GM19468 (cell line): ENCODE results near the gene TRAPPC2B.

ENCODE experiments used
- ATAC-seq: cut with Tn5 transposase; IDR thresholded peaks from one replicate; pipeline ENCODE4 v1.9.1; 2021; ENCODE audit warnings: mild to moderate bottlenecking, moderate library complexity, moderate number of reproducible peaks; ENCODE audit not compliant: unreplicated experiment; ENCODE audit errors: extremely low read depth

The TRAPPC2B gene

DNA sequence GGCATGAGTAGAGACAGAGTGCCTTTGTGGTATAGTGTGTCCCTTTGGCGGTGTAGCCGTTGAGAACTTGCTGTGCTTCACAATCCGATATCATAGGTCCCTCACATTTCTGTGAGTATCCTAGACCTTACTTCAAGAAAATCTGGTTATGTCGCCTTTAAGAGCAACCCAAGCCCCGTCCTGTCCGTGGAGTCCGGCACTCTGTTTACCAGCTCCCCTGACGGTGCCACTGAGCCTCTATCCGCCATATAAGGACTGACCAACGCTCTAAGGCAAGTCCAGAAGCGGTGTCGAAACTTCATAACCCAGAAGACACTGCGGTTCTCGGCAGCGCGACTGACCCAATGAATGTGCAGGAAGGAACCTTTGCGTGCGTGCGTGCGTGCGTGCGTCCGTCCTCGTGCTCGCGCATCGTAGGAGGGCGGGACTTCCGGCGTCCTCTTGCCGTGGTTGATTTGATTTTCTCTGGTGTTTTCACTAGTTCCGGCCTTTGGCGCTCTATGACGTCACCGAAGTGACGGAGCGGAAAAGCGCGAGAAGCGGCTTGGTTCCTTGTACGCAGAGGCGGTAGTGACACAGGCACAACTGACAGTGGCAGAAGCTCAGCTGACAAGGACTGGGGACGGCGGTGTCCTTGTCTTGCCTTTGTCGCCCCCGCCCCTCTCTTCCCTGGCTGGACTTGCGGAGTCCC is at the start of gene TRAPPC2B, which contains the start of gene ZNF547:
TSS of gene TRAPPC2B (plus strand) at position 555 of the 691 bp plus-strand sequence. CDS start 1,283 bp downstream, outside the sequence.
TSS of gene ZNF547 (plus strand) at position 555 of the 691 bp plus-strand sequence. CDS start 5,005 bp downstream, outside the sequence.
- peak; percentile 83 for ATAC-seq

DNA sequence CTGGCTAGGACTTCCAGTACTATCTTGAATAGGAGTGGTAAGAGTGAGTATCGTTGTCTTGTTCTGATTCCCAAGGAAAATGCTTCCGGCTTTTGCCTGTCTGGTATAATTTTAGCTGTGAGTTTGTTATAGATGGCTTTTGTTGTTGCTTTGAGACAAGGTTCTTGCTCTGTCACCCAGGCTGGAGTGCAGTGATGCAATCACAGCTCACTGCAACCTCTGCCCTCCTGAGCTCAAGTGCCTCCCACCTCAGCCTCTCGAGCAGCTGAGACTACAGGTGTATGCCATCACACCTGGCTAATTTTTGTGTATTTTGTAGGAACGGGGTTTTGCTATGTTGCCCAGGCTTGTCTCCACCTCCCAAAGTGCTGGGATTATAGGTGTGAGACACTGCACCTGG is 49.2 kb upstream of the TRAPPC2B start:
- no peak for ATAC-seq

DNA sequence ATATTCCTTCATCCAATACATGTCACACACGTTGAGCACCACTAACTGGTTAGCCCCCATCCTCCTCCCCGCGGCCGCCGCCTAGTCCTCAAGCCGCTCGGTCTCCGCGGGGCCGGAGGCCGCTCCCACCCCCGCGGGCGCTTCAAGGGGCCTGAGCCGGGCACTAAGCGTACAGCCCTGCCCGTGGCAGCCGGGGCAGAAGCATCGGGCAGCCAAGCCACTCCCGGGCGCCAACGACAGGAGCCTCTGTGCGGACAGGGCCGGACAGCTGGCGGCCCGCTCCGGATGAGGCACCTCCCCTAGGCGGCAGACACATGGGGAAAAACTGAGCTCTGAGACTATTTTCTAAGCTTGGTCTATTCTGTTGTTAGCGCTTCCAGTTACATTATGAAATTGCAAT is 45.8 kb upstream of the TRAPPC2B start:
- ATAC-seq = no peak

DNA sequence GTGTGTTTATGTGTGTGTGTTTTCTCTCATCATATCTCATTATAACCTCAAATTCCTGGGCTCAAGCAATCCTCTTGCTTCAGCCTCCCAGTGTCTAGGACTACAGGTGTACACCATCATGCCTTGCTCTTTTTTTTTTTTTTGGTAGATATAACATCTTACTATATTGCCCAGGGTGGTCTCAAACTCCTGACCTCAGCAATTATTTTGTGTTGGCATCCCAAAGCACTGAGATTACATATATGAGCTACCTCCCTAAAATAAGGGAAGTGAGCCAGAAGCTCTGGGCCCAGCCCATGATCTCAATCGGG is 43.5 kb upstream of the TRAPPC2B start:
- no peak for ATAC-seq

DNA sequence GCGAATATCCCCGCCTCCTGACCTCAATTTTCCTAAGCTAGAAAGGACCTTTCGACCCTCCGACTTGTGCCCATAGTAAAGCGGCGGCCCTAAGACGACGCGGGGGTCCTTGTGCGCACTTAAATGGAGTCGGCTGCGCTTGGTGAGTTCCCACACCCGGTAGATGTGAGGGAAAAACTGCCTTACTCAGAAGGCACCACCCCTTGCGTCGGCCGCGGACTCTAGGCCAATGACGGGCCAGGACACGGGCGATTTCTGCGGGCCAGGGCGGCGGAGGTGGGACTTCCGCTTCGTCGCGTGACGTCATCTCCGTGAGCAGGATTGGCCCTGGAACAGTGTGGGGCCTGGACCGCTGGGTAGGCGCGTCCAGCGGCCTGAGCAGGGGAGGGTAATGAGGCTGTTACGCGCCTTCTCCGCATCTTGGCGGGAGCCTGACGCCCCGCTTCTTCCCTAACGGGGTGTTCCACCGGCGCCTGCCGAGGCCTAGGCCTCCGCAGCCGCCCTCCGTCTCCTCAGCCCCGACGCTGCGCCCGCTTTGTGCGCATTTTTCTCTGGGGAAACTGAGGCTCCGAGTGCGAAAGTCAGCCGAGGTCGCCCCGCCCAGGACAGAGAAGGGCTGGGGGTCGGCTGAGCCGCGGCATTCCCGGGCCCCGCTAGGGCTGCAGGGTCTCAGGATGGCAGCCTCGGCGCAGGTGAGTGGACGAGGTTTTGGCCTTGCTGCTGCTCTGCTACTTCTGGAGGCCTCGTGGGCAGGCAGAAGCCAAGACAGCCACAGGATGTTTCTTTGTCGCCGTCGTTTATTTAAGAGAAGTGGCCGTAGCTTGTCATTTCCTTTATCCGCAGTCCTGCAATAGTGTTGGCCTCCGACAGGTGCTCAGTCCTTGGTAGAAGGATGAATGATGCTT is 42.9 kb upstream of the TRAPPC2B start, which contains the start of gene ZNF543:
TSS of gene ZNF543 (plus strand) at position 293 of the 905 bp plus-strand sequence. CDS start at position 675, 382 bp downstream.
- ATAC-seq = peak; percentile 88

DNA sequence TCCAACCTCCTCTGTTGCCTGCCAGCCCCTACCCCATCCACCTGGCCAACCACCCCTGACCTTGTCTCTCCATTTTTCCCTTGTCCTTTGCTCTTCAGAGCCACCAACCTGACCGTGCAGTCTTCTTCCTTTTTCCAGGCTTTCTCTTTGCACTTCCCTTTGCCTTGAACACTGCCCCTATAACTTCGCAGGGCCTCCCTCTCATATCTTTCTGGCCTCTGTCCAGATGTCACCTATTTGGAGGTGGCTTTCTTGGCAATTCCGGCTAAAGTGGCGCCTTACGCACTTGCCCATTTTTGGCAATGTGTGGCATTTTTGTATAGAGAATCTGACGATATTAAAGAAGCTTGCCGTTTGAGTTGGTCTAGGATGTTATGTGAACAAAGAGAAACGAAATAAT is 42.2 kb upstream of the TRAPPC2B start:
- no peak for ATAC-seq

DNA sequence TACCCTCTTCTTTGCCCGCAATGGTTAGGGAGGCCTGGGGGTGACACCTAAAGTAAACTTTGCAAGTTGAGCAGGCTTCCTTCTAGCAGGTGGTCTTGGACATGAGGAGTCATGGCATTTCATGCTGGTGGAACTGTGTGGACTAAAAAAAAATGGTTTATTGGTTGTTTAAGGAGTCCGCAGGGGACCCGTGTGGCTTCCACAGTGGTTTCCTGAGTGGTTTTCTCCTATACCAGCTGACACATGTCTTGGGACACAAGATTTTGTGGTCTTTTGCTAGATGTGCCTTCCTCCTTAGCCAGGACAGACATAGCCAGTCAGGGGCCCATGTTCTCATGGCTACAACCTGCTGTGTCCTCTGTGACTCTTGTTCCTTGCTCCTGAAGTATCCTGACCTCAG is 41.6 kb upstream of the TRAPPC2B start:
- ATAC-seq = no peak

DNA sequence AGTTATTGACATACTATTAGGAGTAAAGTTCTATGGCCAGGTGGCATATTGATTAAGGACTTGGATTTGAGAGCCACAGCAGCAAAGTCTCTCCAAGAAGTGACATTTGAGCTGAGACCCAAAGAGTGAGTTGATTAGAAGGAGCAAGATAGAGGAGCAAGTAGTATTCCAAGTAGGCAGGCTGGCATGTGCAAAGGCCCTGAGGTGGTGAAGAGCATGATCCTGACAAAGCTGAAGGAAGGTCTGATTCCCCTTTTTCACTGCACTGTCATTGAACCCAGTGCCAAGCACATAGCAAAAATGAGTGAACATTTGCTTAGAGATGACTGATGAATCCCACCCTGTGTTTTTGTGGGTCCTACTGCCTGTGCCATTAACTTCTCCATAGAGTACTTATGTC is 38.4 kb upstream of the TRAPPC2B start:
- no peak for ATAC-seq

DNA sequence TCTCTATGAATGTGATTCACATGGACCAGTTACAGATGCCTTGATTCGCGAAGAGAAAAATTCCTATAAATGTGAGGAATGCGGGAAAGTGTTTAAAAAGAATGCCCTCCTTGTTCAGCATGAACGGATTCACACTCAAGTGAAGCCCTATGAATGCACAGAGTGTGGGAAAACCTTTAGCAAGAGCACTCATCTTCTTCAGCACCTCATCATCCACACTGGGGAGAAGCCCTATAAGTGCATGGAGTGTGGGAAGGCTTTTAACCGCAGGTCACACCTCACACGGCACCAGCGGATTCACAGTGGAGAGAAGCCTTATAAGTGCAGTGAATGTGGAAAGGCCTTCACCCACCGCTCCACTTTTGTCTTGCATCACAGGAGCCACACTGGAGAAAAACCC is 35.4 kb upstream of the TRAPPC2B start:
- ATAC-seq = no peak

DNA sequence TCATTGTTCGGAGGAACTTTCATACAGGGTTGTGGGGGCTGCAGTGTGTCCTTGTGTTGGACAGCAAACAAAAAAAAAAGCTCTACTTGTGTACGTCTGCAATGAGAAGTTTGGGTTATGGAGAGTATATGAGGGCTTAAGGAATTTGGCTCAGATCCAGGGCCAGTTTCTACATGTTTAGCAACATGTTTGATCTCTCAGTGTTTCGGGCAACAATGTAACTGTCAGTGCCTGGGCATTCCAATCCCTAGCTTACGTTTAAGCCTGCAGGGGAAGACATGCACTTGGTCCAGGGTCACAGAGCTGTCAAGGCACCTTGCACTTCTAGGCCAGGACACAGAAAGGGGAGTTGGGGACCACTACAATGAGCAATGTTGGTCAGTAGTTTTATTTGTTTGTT is 29.2 kb upstream of the TRAPPC2B start:
- ATAC-seq = no peak

DNA sequence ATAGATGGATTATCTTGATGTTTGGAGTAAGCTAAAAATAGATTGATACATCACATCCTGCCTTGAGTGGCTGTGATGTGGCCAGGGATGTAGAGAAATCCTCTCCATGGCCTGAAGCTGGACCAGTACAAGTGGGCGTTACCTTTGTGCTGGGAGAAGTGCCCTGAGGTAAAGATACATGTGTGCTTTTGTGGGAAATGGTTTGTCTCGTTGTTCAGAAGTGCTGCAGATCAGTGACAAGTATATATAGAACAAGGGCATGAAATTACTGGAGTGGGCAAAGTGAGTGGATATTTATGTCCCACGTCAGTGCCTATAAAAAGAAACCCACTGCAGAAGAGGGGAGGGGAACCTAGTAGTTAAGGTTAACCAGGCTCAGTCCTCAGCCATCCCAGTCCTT is 24.5 kb upstream of the TRAPPC2B start:
- no peak for ATAC-seq

DNA sequence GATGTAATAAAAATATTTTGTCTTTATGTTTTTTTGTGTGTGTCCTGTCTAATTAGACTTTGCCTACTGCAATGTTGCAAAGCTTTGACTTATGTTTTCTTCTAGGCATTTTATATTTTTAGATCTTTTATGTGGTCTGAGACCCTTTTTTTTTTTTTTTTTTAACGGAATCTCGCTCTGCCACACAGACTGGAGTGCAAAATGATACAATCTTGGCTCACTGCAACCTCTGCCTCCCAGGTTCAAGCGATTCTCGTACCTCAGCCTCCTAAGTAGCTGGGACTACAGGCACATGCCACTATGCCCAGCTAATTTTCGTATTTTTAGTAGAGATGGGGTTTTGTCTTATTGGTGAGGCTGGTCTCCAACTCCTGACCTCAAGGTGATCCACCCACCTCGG is 20.8 kb upstream of the TRAPPC2B start:
- no peak for ATAC-seq

DNA sequence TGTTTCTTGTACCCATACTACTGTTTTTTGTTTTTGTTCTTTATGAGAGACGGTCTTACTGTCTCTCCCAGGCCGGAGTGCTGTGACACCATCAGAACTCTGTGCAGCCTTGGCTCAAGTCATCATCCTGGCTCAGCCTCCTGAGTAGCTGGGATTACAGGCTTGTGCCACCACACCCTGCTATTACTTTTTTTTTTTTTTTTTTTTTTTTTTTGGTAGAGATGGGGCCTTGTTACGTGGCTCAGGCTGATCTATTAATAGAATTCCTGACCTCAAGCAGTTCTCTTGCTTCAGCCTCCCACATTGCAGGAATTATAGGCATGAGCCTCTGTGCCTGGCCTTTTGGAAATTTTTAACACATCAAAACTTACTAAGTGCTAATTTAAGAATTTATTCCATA is 15.2 kb upstream of the TRAPPC2B start:
- no peak for ATAC-seq

DNA sequence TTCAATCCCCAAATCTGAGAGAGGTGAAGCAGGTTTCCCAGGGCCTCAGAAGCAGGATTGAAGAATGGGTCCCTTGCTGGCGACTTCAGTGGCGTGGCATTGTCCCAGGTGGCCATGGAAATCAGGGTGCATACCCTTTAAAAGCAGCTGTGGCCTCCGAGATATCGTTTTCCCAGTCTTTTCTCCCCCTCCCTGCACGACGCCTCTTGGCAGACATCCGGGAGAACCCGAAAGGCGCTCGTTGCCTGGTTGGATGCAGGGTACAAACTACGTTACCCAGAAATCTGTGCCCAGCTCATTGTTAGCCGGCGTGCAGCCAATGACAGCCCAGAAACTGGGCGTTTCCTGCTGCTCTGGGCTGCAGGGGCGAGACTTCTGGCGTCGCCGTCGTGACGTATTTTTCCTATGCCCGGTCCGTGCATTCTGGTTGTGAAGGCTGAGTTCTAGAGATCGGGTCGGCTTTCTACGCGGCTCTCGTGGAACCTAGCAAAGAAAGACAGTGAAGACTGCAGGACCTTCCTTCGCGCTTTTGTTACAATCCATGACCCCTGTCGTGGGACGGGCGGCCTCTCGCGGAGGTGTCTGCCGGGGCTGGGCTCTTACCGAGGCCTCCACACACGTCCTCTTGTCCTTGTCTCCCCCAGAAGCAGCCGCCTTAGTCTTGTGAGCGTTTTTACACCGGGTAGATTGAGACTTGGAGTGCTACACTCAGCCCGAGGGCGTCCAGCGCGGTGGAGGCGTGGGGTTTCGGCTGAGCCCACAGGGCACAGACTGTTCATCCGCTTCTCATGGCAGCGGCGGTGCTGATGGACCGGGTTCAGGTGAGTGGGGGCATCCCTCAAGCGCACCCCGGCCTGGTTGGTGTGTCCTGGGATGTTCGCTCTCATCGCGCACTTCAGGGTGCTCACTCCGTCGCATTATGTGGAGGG is 12.2 kb upstream of the TRAPPC2B start, which contains the start of gene ZNF304:
TSS of gene ZNF304 (plus strand) at position 395 of the 929 bp plus-strand sequence. CDS start at position 789, 394 bp downstream.
- ATAC-seq = peak; percentile 93

DNA sequence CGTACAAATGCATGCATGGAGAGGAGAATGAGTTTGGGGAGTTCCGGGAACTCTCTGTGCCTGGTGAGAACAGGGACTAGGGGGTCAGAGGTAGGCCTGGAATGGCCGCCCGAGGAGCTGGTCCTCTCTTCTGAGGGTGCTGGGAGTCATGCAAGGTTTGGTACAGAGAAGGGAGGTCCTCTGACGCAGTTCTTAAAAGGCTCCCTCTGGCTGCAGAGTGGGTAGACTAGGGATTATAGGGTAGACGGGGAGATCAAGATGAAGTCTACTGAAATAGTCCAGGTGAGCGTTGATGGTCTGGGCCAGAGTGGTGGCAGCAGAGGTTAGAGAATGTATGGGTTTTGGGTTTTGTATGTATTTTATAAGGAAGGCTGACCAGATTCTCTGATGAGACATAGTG is 11.5 kb upstream of the TRAPPC2B start:
- ATAC-seq = no peak

DNA sequence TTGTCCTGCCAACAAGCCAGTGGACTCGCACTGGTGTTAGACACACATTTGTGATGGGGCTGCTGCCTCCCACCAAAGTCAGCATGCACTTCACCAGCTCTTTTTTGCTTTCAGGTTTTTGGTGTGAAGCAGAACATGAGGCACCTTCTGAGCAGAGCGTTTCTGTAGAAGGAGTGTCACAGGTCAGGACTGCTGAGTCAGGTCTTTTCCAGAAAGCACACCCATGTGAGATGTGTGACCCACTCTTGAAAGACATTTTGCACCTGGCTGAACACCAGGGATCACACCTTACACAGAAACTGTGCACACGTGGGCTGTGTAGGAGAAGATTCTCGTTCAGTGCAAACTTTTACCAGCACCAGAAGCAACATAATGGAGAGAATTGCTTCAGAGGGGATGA is 7.4 kb upstream of the TRAPPC2B start:
- no peak for ATAC-seq

DNA sequence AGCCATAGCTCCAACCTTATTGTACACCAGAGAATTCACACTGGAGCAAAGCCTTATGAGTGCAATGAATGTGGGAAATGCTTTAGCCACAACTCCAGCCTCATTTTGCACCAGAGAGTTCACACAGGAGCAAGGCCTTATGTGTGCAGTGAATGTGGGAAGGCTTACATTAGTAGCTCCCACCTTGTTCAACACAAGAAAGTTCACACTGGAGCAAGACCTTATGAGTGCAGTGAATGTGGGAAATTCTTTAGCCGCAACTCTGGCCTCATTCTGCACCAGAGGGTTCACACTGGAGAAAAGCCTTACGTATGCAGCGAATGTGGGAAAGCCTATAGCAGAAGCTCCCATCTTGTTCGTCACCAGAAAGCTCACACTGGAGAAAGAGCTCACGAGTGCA is 5.9 kb upstream of the TRAPPC2B start:
- ATAC-seq = no peak

DNA sequence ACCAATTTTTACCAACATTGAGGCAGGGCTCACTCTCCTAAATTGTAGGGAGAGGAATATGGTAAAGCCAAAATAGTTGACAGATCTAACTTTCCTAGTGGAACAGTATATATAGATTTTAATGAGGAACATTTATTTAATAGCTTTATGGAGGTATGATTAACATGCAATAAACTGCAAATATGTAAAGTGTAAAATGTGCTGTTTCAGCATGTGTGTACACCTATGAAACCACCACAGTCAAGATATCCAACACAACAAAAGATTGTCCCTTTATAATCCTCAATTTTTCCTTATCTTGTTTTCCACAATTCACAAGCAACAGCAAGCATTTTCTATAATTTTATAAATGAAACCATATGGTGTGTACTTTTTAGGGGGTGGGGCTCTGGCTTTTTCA is 4.1 kb upstream of the TRAPPC2B start:
- no peak for ATAC-seq

DNA sequence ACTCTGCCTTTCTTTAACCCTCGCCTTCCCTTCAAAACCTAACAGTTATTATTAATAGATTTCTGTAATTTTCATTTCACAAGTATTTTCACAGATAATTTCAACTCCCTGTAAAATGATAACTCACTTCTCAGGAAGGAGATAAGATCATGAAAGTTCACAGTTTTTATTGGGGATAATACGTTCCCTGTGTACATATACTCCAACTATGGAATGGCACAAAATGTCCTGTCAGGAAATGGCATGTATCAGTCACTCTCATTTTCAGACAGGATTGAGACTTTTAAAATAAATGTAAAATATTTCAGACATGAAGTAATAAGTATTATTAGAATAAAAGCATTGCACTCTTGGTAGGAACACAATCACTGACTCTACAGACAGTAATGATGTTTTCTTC is 932 bp upstream of the TRAPPC2B start:
- ATAC-seq = no peak

DNA sequence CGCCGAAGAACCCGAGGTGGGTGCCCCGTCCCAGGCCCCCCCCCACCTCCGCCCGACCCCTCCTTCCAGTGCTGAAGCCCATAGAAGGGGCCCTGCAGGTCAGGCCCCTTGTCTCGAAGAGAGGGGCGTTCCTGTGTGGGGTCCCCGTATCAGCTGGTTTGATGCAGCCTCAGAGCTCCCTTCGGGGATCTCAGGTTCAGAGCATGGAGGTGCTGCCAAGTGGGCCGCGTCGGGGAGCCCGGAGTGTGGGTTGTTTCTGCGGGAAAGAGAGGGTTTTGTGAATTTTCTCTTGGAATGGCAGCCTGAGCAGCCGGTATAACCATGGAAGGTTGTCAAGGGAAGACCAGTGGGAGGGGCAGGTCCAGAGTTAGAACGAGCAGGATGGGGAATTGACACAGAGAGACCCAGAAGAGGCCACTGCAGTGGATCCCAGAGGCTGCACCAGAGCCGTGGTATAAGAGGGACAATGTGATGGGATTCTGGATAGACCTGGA is 384 bp downstream of the TRAPPC2B start:
- ATAC-seq = no peak
